CD14-positive monocyte (primary cell): ENCODE data around the gene ERO1B. TPM values are rescaled to one million over a fixed set of nuclear protein-coding genes. Genes with fewer than 3 reads are reported as not detected.

Source experiments
- DNase-seq, 3 donors: peaks; one replicate each; pipeline ENCODE4 v3.0.0-alpha.2; 2011 to 2022
- H2AFZ ChIP-seq: 2 replicates; pipeline ENCODE4 v1.6.0; 2012; ENCODE audit warnings: mild to moderate bottlenecking, low read depth, low read length, inconsistent platforms; ENCODE audit not compliant: insufficient read depth, poor library complexity, severe bottlenecking
- H3K27ac ChIP-seq, 2 donors: 1 replicate in 1 of 2; 2 replicates in 1 of 2; pipeline ENCODE4 v1.5.1; 2012 to 2013; ENCODE audit warnings: low read length in 2 of 2, control low read depth in 1 of 2, inconsistent platforms in 1 of 2, low read depth in 1 of 2, mild to moderate bottlenecking in 1 of 2
- H3K27me3 ChIP-seq, 2 donors: one replicate each; pipeline versions ENCODE4 v1.6.0 to v1.6.1; 2011 to 2013; ENCODE audit warnings: low read length in 2 of 2; ENCODE audit not compliant: control insufficient read depth in 2 of 2, insufficient read depth in 2 of 2
- H3K36me3 ChIP-seq, 2 donors: replicated peaks in 1 of 2; 1 replicate in 1 of 2; 2 replicates in 1 of 2; pipeline versions ENCODE4 v1.5.1 to v1.6.1; 2012 to 2013; ENCODE audit warnings: low read length in 2 of 2, control low read depth in 1 of 2, inconsistent platforms in 1 of 2, mild to moderate bottlenecking in 1 of 2; ENCODE audit not compliant: insufficient read depth in 2 of 2, control insufficient read depth in 1 of 2
- H3K4me1 ChIP-seq, 2 donors: 1 replicate in 1 of 2; 2 replicates in 1 of 2; pipeline versions ENCODE4 v1.5.1 to v1.6.1; 2012 to 2013; ENCODE audit warnings: low read length in 2 of 2, control low read depth in 1 of 2, inconsistent platforms in 1 of 2, mild to moderate bottlenecking in 1 of 2, moderate library complexity in 1 of 2; ENCODE audit not compliant: insufficient read depth in 2 of 2, control insufficient read depth in 1 of 2
- H3K4me2 ChIP-seq: replicated peaks from 2 replicates; pipeline ENCODE3; 2012; ENCODE audit warnings: low read length, moderate library complexity, mild to moderate bottlenecking; ENCODE audit not compliant: poor library complexity, severe bottlenecking; ENCODE audit errors: extremely low read depth
- H3K4me3 ChIP-seq, 3 experiments: fragments of 200-600 bp in 1 of 3; sonication (generic) in 1 of 3; replicated peaks in 1 of 3; 1 replicate in 2 of 3; 2 replicates in 1 of 3; pipeline ENCODE4 v1.5.1; 2011 to 2013; ENCODE audit warnings: low read length in 3 of 3, mild to moderate bottlenecking in 3 of 3, control low read depth in 2 of 3, low read depth in 2 of 3, inconsistent platforms in 1 of 3, moderate library complexity in 1 of 3
- H3K79me2 ChIP-seq: 2 replicates; pipeline ENCODE4 v1.6.0; 2012; ENCODE audit warnings: mild to moderate bottlenecking, control low read depth, inconsistent platforms, low read length, moderate library complexity; ENCODE audit not compliant: insufficient read depth
- H3K9ac ChIP-seq: 2 replicates; pipeline ENCODE4 v1.6.0; 2017; ENCODE audit warnings: low read length, mild to moderate bottlenecking; ENCODE audit not compliant: insufficient read depth, poor library complexity, severe bottlenecking
- H3K9me3 ChIP-seq, 2 donors: replicated peaks in 1 of 2; 1 replicate in 1 of 2; 2 replicates in 1 of 2; pipeline versions ENCODE4 v1.5.1 to v1.6.1; 2012 to 2013; ENCODE audit warnings: low read length in 2 of 2, control low read depth in 1 of 2; ENCODE audit not compliant: control insufficient read depth in 1 of 2, insufficient read depth in 1 of 2
- H4K20me1 ChIP-seq: 2 replicates; pipeline ENCODE4 v1.6.0; 2012; ENCODE audit warnings: mild to moderate bottlenecking, low read length, control low read depth, moderate library complexity; ENCODE audit not compliant: insufficient read depth
- H3K27ac Mint-ChIP-seq, 7 donors: one replicate each; pipeline ENCODE4 v1.8.0; 2020; ENCODE audit warnings: mild to moderate bottlenecking in 7 of 7, mixed read lengths in 7 of 7, moderate library complexity in 6 of 7, inconsistent platforms in 2 of 7
- H3K27me3 Mint-ChIP-seq, 3 donors: one replicate each; pipeline ENCODE4 v1.8.0; 2021 to 2022; ENCODE audit warnings: low read depth in 3 of 3, mild to moderate bottlenecking in 3 of 3, mixed read lengths in 3 of 3, moderate library complexity in 3 of 3, inconsistent platforms in 1 of 3
- H3K36me3 Mint-ChIP-seq, 2 donors: one replicate each; pipeline ENCODE4 v1.8.0; 2020; ENCODE audit warnings: mixed read lengths in 2 of 2, inconsistent platforms in 1 of 2, mild to moderate bottlenecking in 1 of 2
- H3K4me1 Mint-ChIP-seq: one replicate; pipeline ENCODE4 v1.8.0; 2020; ENCODE audit warnings: mild to moderate bottlenecking, mixed read lengths
- H3K4me3 Mint-ChIP-seq, 2 donors: one replicate each; pipeline ENCODE4 v1.8.0; 2020; ENCODE audit warnings: mild to moderate bottlenecking in 2 of 2, mixed read lengths in 2 of 2, moderate library complexity in 1 of 2
- H3K9me3 Mint-ChIP-seq, 7 donors: one replicate each; pipeline ENCODE4 v1.8.0; 2020 to 2022; ENCODE audit warnings: mixed read lengths in 7 of 7, mild to moderate bottlenecking in 6 of 7, moderate library complexity in 6 of 7, inconsistent platforms in 2 of 7
- WGBS: methylation state at CpG from one replicate; pipeline ENCODE4 v1.1.5; 2013; ENCODE audit warnings: missing lambda C conversion rate; ENCODE audit not compliant: insufficient coverage; 5-methylcytosine and 5-hydroxymethylcytosine counted together
- intact Hi-C, 2 donors: fragments of 100-400 bp; cut with micrococcal nuclease; formaldehyde crosslinking; loops; one replicate each; pipeline versions ENCODE4 v1.15.0 to v1.15.1; 2023
- polyA plus RNA-seq, 3 donors: library from polyadenylated mRNA; depleted of rRNA in 1 of 3; unstranded in 2 of 3; stranded (reverse) in 1 of 3; fragments of 300-500 nt in 2 of 3; fragments of >200 nt in 1 of 3; fragmentation: Illumina TruSeq in 2 of 3; gene quantifications; 1 replicate in 2 of 3; 2 replicates in 1 of 3; pipeline ENCODE4 v1.2.3, GENCODE V29; 2012 to 2021
- TF ChIP-seq, protein P1 (sequence below): fragments of 200-600 bp; IDR thresholded peaks from one replicate; pipeline ENCODE4 v1.8.0; 2022; ENCODE audit warnings: antibody characterized with exemption, mild to moderate bottlenecking

The ERO1B gene
- polyA plus RNA-seq, 3 donors, result 2.7 to 4.2 (median 3.2) TPM

DNA sequence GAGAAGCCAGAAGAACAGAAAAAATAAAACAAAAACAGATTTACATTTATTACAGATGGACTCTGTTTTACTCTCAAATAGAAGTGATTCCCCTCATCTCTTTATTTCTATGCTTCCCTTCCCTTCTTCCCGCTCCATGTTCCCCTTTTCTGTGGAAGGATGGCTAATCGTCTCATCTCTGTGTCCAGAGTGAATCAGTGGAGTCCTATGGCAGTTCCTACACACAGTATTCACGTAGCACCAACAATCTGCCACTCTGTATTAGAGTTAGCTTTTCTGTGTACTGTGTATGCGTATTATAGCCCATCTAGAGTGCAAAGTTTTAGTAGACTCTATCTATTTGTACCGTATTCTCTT, 6.8 kb upstream of the ERO1B start:
- Histone ChIP-seq H3K9ac (no peak overlapping the region), H4K20me1 (no peaks in the 10 kb centered on the region), H3K36me3 (no peaks in the 10 kb centered on the region), H3K79me2 (no peaks in the 10 kb centered on the region), H3K4me1 (peaks cover 12 to 16% of the 10 kb centered on the region in 2 donors), H3K9me3 (no peaks in the 10 kb centered on the region), H3K27me3 (no peaks in the 10 kb centered on the region), H2AFZ (no peak overlapping the region), H3K27ac (no peak overlapping the region), H3K4me3 (no peak overlapping the region), H3K4me2 (no peak overlapping the region)
- intact Hi-C loops, result loop anchor here in 1 of 2 donors (10.0 kb wide), 3 partner anchors 184 to 506 kb away; partner anchors contain the start of genes LGALS8 and MTR
- Mint-ChIP-seq H3K4me1 (peaks cover 21% of the 10 kb centered on the region), H3K36me3 (no peaks in the 10 kb centered on the region), H3K4me3 (no peak overlapping the region), H3K27me3 (peaks cover 0 to 2% (median 1%) of the 10 kb centered on the region in 3 donors), H3K27ac (no peak overlapping the region), H3K9me3 (no peaks in the 10 kb centered on the region)
- TF ChIP-seq, protein P1, sequence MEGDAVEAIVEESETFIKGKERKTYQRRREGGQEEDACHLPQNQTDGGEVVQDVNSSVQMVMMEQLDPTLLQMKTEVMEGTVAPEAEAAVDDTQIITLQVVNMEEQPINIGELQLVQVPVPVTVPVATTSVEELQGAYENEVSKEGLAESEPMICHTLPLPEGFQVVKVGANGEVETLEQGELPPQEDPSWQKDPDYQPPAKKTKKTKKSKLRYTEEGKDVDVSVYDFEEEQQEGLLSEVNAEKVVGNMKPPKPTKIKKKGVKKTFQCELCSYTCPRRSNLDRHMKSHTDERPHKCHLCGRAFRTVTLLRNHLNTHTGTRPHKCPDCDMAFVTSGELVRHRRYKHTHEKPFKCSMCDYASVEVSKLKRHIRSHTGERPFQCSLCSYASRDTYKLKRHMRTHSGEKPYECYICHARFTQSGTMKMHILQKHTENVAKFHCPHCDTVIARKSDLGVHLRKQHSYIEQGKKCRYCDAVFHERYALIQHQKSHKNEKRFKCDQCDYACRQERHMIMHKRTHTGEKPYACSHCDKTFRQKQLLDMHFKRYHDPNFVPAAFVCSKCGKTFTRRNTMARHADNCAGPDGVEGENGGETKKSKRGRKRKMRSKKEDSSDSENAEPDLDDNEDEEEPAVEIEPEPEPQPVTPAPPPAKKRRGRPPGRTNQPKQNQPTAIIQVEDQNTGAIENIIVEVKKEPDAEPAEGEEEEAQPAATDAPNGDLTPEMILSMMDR, result no peak
- no peak for DNase-seq
- WGBS, result no CpG with 5 or more reads among the region's 5 CpGs

DNA sequence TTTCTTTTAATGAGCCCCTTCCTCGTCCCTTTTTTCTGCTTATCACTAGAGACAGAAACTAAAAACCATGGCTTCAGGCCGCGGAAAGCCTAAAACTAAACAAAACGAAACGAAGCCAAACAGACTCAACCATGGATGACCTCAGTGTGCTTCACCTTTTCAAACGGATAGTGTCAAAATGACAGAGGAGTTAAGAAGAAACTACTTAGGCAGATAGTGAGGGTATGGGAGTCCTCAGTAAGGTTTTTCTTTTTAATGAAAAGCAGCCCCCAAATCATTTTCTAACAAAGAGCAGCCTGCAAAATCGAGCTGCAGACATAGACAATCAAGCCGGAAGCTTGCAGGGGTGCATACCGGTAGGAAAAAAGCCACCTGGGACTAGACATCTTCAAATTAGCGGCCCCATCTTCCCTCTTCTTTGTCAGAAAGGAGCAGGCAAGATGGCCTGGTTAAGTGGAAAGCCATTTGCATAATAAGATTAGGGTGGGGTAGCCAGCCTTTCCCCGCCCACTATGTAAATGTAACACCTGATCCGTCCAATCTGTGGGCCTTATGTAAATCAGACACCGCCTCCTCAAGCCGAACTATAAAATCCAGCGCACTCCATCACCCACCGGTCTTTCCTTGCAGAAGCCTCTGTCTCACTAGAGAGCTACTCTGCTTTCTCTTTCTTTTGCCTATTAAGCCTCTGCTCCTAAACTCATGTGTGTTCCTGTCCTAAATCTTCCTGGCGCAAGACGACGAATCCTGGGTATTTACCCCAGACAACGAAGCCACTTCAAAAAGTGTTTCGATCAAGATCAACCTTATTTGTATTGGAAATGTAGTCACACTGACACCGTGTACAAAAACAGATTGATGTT, 6.2 kb upstream of the ERO1B start:
- no peaks in the 10 kb centered on the region for H3K9me3 ChIP-seq
- no peak overlapping the region for H3K9ac ChIP-seq
- no peak overlapping the region for H3K27ac Mint-ChIP-seq
- H3K4me2 ChIP-seq, result no peak overlapping the region
- 97% methylated on average over 5 of the region's 22 CpGs for WGBS
- intact Hi-C loops, result loop anchor here in 1 of 2 donors (10.0 kb wide), 3 partner anchors 183 to 507 kb away; partner anchors contain the start of genes LGALS8 and MTR
- no peaks in the 10 kb centered on the region for H3K27me3 ChIP-seq
- no peaks in the 10 kb centered on the region for H3K9me3 Mint-ChIP-seq
- peaks cover 25% of the 10 kb centered on the region for H3K4me1 Mint-ChIP-seq
- H3K36me3 ChIP-seq, result no peaks in the 10 kb centered on the region
- H2AFZ ChIP-seq, result no peak overlapping the region
- no peak for DNase-seq
- peaks cover 12 to 16% of the 10 kb centered on the region in 2 donors for H3K4me1 ChIP-seq
- H4K20me1 ChIP-seq, result no peaks in the 10 kb centered on the region
- H3K27me3 Mint-ChIP-seq, result peaks cover 0 to 2% (median 1%) of the 10 kb centered on the region in 3 donors
- no peaks in the 10 kb centered on the region for H3K36me3 Mint-ChIP-seq
- H3K4me3 Mint-ChIP-seq, result no peak overlapping the region
- no peak overlapping the region for H3K4me3 ChIP-seq
- TF ChIP-seq, protein P1, result no peak
- no peaks in the 10 kb centered on the region for H3K79me2 ChIP-seq
- H3K27ac ChIP-seq, result no peak overlapping the region
